Inflammatory macrophage treated with lipopolysaccharide for 1 hour (primary cell): ENCODE results near the gene FOCAD.

Experiments
- DNase-seq, 2 donors: peaks; one replicate each; pipeline ENCODE4 v3.0.0-alpha.2; 2020 to 2022

Gene FOCAD

GRCh38 chr9:20974191-20974938 lies 290.3 kb downstream of the FOCAD start:
- DNase-seq, result peak in 1 of 2 donors; percentile 43

- DNase-seq, result no peak
These were observed 294.2 kb downstream of the FOCAD start for GRCh38 chr9:20978249-20978648.

GRCh38 chr9:20980832-20981455 lies 296.9 kb downstream of the FOCAD start:
- DNase-seq, result peak; percentile 54 to 61

GRCh38 chr9:20981486-20981885 lies 297.4 kb downstream of the FOCAD start:
- no peak for DNase-seq

- DNase-seq, result peak; percentile 45 to 46
These were observed 300.4 kb downstream of the FOCAD start for GRCh38 chr9:20984506-20984905.

- DNase-seq, result no peak
These were observed 302.0 kb downstream of the FOCAD start for GRCh38 chr9:20985851-20986600.

- DNase-seq, result no peak
These were observed 303.5 kb downstream of the FOCAD start for GRCh38 chr9:20987521-20987920.

GRCh38 chr9:20988061-20988460 lies 304.0 kb downstream of the FOCAD start:
- DNase-seq, result no peak

GRCh38 chr9:20988671-20989315 lies 304.7 kb downstream of the FOCAD start:
- peak; percentile 73 to 89 for DNase-seq

- DNase-seq, result peak; percentile 69 to 82
These were observed 305.9 kb downstream of the FOCAD start for GRCh38 chr9:20989923-20990341.

- DNase-seq, result peak; percentile 87 to 89
These were observed 306.8 kb downstream of the FOCAD start for GRCh38 chr9:20990867-20991266.

- no peak for DNase-seq
These were observed 310.4 kb downstream of the FOCAD start for GRCh38 chr9:20994486-20994885.

GRCh38 chr9:20995616-20996015 lies 311.6 kb downstream of the FOCAD start:
- no peak for DNase-seq

- no peak for DNase-seq
These were observed 312.8 kb downstream of the FOCAD start for GRCh38 chr9:20996809-20997208.

- DNase-seq, result no peak
These were observed 313.5 kb downstream of the FOCAD start for GRCh38 chr9:20997503-20998076.

- DNase-seq, result no peak
These were observed 317.5 kb downstream of the FOCAD start for GRCh38 chr9:21001581-21001980.

GRCh38 chr9:21002040-21002439 lies 318.0 kb downstream of the FOCAD start:
- DNase-seq, result no peak

- no peak for DNase-seq
These were observed 331.2 kb downstream of the FOCAD start for GRCh38 chr9:21015129-21015815.

GRCh38 chr9:21015995-21016394 lies 331.9 kb downstream of the FOCAD start:
- peak in 1 of 2 donors; percentile 12 for DNase-seq

- DNase-seq, result no peak
These were observed 332.8 kb downstream of the FOCAD start for GRCh38 chr9:21016701-21017491.

- DNase-seq, result no peak
These were observed 334.1 kb downstream of the FOCAD start for GRCh38 chr9:21018177-21018576.
